Measurements from ENCODE around the gene ATP1A1. TPM values are rescaled to one million over a fixed set of nuclear protein-coding genes. Genes with fewer than 3 reads are reported as not detected.

ATP1A1 gene
- total RNA-seq, 1 experiment from 2014 or later: 130 TPM

Small RNA genes lying within 50 kb of the gene (small RNA-seq; reads per million reads assigned to genes)
- 0 reads per million in 2 experiments for gene RF00019
- gene RNU6-817P: 0 reads per million in 2 experiments

Other genes with a start within 250 kb of the ATP1A1 start
- 32.3 and 37.3 TPM in 2 replicates for gene CD58, start 197.8 kb downstream of the ATP1A1 start, total RNA-seq (2014; rRNA removed; shearing (Covaris generic))

Measured in NCI-H460 (cell line).